Spinal cord (tissue), 10 donors: ENCODE data around the gene ERP27. TPM values are rescaled to one million over a fixed set of nuclear protein-coding genes. Genes with fewer than 3 reads are reported as not detected.

Experiments used
- DNase-seq, 6 donors: peaks; one replicate each; pipeline versions ENCODE4 v3.0.0 to v3.0.0-alpha.2; 2013 to 2015; ENCODE audit warnings: low spot score in 6 of 6, low read depth in 4 of 6
- H3K27ac ChIP-seq: one replicate; pipeline ENCODE4 v1.5.1; 2013; ENCODE audit warnings: low read depth, low read length, control low read depth
- H3K27me3 ChIP-seq: one replicate; pipeline ENCODE4 v1.6.1; 2013; ENCODE audit warnings: low read length; ENCODE audit not compliant: control insufficient read depth, insufficient read depth
- H3K36me3 ChIP-seq: one replicate; pipeline ENCODE4 v1.6.1; 2013; ENCODE audit warnings: low read length; ENCODE audit not compliant: control insufficient read depth, insufficient read depth
- H3K4me1 ChIP-seq: one replicate; pipeline ENCODE4 v1.6.1; 2013; ENCODE audit warnings: low read length; ENCODE audit not compliant: control insufficient read depth, insufficient read depth
- H3K4me3 ChIP-seq: one replicate; pipeline ENCODE4 v1.5.1; 2013; ENCODE audit warnings: low read depth, low read length, control low read depth
- H3K9me3 ChIP-seq: one replicate; pipeline ENCODE4 v1.6.1; 2013; ENCODE audit warnings: low read length; ENCODE audit not compliant: control insufficient read depth, insufficient read depth
- WGBS: methylation state at CpG from one replicate; pipeline ENCODE4 v1.1.5; 2013; ENCODE audit warnings: missing lambda C conversion rate; ENCODE audit not compliant: insufficient coverage; 5-methylcytosine and 5-hydroxymethylcytosine counted together
- polyA plus RNA-seq, 2 donors: library from polyadenylated mRNA; unstranded; fragments of 120-200 nt; gene quantifications; one replicate each; pipeline ENCODE4 v1.2.1, GENCODE V29; 2013; ENCODE audit not compliant: insufficient read length in 2 of 2
- total RNA-seq, 2 donors: library from RNA; depleted of rRNA in 1 of 2; stranded (reverse); fragments of 120-200 nt in 1 of 2; fragments of >200 nt in 1 of 2; gene quantifications; one replicate each; pipeline versions ENCODE4 v1.2.3 to v1.2.4, GENCODE V29; 2013 to 2014
- donor health status: healthy.

ERP27 gene
- total and polyA plus RNA-seq, 4 donors, result 0.22 to 1.1 (median 0.42) TPM

DNA sequence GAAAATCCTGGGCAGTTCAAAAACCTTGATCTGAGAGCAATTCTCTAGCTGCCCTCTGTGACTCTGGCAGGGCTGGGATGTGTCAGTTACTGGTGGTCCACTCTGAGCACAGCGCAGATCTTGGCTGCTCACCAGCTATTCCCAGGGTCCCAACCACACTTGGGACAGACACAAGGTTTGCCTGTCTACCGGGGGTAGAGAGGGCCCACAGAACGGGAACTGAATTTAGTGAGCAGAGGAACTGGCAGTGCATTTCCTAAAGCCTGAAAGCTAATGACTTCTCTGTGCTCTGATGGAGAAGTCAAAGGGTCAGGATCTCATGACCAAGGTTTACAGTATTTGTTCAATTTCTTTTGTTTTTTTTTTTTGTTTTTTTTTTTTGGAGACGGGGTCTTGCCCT lies 37.1 kb upstream of the ERP27 start:
- Histone ChIP-seq H3K36me3 (no peaks in the 10 kb centered on the region), H3K27ac (no peak overlapping the region), H3K9me3 (no peaks in the 10 kb centered on the region), H3K4me3 (no peak overlapping the region), H3K4me1 (no peaks in the 10 kb centered on the region), H3K27me3 (no peaks in the 10 kb centered on the region)
- no peak for DNase-seq
- 69% methylated on average over 3 of the region's 4 CpGs for WGBS

DNA sequence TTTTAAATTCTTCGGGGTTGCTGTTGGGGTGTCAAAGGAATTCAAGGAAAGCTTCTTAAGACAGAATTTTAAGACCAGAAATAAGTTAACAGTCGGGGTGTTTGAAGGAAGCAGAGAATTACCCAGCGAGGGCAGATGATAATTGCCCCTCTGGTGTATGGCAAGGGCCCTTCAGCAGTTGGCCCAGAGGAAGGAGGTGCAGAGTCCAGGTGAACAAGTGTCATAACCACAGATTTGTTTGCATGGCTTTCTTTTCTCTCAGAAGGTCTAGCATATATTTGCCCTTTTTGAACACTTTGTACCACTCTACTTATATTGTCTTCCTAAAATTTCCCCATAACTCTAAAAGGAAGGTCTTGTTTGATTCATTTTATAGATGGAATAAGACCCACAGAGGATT lies 36.3 kb upstream of the ERP27 start:
- DNase-seq, result no peak
- H3K27me3 ChIP-seq, result no peaks in the 10 kb centered on the region
- WGBS, result 88% methylated on average over 3 of the region's 3 CpGs
- H3K9me3 ChIP-seq, result no peaks in the 10 kb centered on the region
- H3K36me3 ChIP-seq, result no peaks in the 10 kb centered on the region
- H3K27ac ChIP-seq, result no peak overlapping the region
- H3K4me3 ChIP-seq, result no peak overlapping the region
- no peaks in the 10 kb centered on the region for H3K4me1 ChIP-seq

DNA sequence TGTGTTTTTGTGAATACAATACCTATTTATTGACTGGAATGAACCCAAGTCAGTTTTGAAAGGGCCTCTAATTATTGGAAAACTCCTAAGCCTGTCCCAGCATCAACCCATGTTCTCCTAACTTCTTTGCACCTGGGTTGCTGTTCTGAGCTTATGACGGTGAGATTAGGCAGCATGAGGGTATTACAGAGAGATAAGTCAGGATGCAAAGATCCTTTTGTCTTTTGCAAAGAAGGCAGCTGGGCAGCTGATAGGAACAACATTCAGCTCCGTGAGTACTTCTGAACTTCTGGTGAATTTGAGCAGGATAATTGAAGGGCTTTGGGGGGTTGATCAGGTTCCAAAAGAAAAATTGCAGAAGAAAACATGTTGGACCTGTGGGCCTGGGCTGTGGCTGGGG lies 34.5 kb upstream of the ERP27 start, which contains the start of gene PDE6H:
Gene PDE6H, plus strand, starts transcription at position 227 of the 400 bp plus-strand sequence. CDS start 4,971 bp downstream, outside the sequence.
- 76% methylated on average over 2 of the region's 2 CpGs for WGBS
- Histone ChIP-seq H3K36me3 (no peaks in the 10 kb centered on the region), H3K4me3 (no peak within 1 kb of the TSS), H3K27me3 (no peaks in the 10 kb centered on the region), H3K9me3 (no peaks in the 10 kb centered on the region), H3K4me1 (no peaks in the 10 kb centered on the region), H3K27ac (no peak within 1 kb of the TSS)
- DNase-seq, result no peak

GRCh38 chr12:14970473-14970872 lies 32.1 kb upstream of the ERP27 start:
- H3K4me1 ChIP-seq, result no peaks in the 10 kb centered on the region
- no peak for DNase-seq
- no peak overlapping the region for H3K27ac ChIP-seq
- 78% methylated on average over 2 of the region's 4 CpGs for WGBS
- no peaks in the 10 kb centered on the region for H3K27me3 ChIP-seq
- no peak overlapping the region for H3K4me3 ChIP-seq
- no peaks in the 10 kb centered on the region for H3K36me3 ChIP-seq
- H3K9me3 ChIP-seq, result no peaks in the 10 kb centered on the region

- H3K27me3 ChIP-seq, result no peaks in the 10 kb centered on the region
- no peak for DNase-seq
- H3K9me3 ChIP-seq, result no peaks in the 10 kb centered on the region
- H3K4me1 ChIP-seq, result no peaks in the 10 kb centered on the region
- WGBS, result 68% methylated on average over 2 of the region's 3 CpGs
- H3K27ac ChIP-seq, result no peak overlapping the region
- no peaks in the 10 kb centered on the region for H3K36me3 ChIP-seq
- no peak overlapping the region for H3K4me3 ChIP-seq
Observed at GRCh38 chr12:14968478-14968877, 30.1 kb upstream of the ERP27 start.

GRCh38 chr12:14965221-14965620 lies 26.9 kb upstream of the ERP27 start:
- DNase-seq, result no peak
- Histone ChIP-seq H3K27ac (no peak overlapping the region), H3K4me3 (no peak overlapping the region), H3K4me1 (no peaks in the 10 kb centered on the region), H3K27me3 (no peaks in the 10 kb centered on the region), H3K9me3 (no peaks in the 10 kb centered on the region), H3K36me3 (no peaks in the 10 kb centered on the region)
- 100% methylated on average over 1 of the region's 2 CpGs for WGBS

DNA sequence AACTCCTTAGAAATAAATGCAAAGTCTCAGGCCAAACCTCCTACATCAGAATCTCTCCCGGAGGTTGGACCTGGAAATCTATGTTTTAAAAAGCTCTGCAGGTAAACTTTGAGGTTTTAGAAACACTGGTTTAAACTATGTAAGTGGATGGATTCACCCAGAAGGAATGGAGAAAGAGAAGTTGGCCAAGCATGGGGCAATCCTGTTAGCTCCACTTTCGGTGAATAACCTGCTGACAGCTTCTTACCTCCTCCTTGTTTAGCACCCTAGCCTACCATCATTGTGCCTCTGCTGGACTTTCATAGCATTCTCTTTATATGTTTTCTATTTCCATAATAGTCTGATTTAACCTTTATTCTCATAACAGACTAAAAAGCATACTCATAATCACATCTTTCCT lies 26.1 kb upstream of the ERP27 start:
- WGBS, result no CpG with 5 or more reads among the region's 2 CpGs
- no peak overlapping the region for H3K27ac ChIP-seq
- H3K36me3 ChIP-seq, result no peaks in the 10 kb centered on the region
- no peaks in the 10 kb centered on the region for H3K27me3 ChIP-seq
- no peaks in the 10 kb centered on the region for H3K4me1 ChIP-seq
- H3K9me3 ChIP-seq, result no peaks in the 10 kb centered on the region
- no peak overlapping the region for H3K4me3 ChIP-seq
- no peak for DNase-seq

DNA sequence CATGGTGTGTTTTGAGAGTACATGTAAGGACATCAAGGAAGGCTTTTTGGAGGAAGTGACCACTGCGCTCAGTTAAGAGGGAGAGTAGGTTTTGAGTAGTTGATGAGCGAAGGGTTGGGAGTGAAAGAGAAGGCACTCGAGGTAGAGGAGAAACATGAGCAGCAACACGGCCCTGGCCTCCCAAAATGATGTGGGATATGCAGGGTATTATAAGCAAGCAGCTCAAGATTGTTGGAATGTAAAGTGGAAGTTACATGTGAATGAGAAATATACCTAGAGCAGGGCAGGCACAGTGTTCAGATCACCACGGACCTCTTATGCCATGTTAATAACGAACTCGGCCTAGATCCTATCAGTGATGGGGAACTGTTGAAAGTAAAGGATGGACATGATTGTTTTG lies 25.2 kb upstream of the ERP27 start:
- no peak for DNase-seq
- WGBS, result 93% methylated on average over 7 of the region's 7 CpGs
- no peaks in the 10 kb centered on the region for H3K9me3 ChIP-seq
- H3K4me1 ChIP-seq, result no peaks in the 10 kb centered on the region
- no peaks in the 10 kb centered on the region for H3K36me3 ChIP-seq
- H3K27ac ChIP-seq, result no peak overlapping the region
- H3K4me3 ChIP-seq, result no peak overlapping the region
- H3K27me3 ChIP-seq, result no peaks in the 10 kb centered on the region

DNA sequence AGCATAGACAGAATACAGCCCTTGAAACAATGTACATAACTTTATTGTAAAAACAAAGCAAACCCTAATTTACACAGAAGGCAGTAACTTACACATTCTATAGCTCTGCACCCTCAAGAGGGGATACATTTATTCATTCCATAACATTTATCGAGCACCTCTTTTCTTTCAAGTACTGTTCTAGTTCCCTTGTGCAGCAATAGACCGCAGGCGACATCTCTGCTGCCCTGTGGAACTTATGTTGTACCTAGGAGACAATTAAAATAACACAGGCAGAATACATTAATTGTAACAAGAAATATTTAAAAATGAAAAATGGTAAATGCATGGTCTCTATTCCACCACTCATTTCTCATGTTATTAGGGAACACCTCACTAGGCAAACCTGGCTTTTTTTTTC lies 24.5 kb upstream of the ERP27 start:
- no peaks in the 10 kb centered on the region for H3K4me1 ChIP-seq
- WGBS, result no CpG with 5 or more reads among the region's 3 CpGs
- H3K4me3 ChIP-seq, result no peak overlapping the region
- no peaks in the 10 kb centered on the region for H3K36me3 ChIP-seq
- no peaks in the 10 kb centered on the region for H3K9me3 ChIP-seq
- no peak for DNase-seq
- H3K27ac ChIP-seq, result no peak overlapping the region
- H3K27me3 ChIP-seq, result no peaks in the 10 kb centered on the region

DNA sequence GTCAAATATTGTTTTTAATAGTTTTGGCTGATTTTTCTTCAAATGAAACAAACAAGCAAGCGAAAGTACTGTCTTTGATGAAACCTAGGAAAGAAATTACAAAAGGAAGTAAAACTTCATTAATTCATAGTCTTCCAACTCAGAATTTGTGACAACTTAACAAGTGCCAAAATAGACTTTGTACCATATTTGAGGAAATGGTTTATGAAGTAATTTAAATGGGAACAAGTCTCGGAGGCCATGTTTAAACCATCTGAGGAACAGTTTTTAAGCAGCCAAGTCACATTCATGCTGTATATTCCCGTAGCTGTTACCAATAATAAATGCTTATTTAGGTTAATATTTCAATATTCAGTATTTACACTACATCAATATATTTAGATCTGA lies 23.8 kb upstream of the ERP27 start:
- no peaks in the 10 kb centered on the region for H3K36me3 ChIP-seq
- H3K4me3 ChIP-seq, result no peak overlapping the region
- H3K27me3 ChIP-seq, result no peaks in the 10 kb centered on the region
- no CpG with 5 or more reads among the region's 3 CpGs for WGBS
- H3K4me1 ChIP-seq, result no peaks in the 10 kb centered on the region
- DNase-seq, result peak in 1 of 6 donors; percentile 15
- no peak overlapping the region for H3K27ac ChIP-seq
- H3K9me3 ChIP-seq, result no peaks in the 10 kb centered on the region
